Activated CD8-positive, alpha-beta memory T cell treated with anti-CD3 and anti-CD28 coated beads, Interleukin-2, amount 50 U/mL, for 4 hours (primary cell): ENCODE data around the gene PRPF6.

Source experiments
- DNase-seq: peaks from one replicate; pipeline ENCODE4 v3.0.0-alpha.2; 2020

The PRPF6 gene

GRCh38 chr20:64080813-64081623 lies 100.1 kb downstream of the PRPF6 start:
- no peak for DNase-seq

GRCh38 chr20:64081624-64081964 lies 100.7 kb downstream of the PRPF6 start:
- no peak for DNase-seq

- no peak for DNase-seq
These were observed 101.3 kb downstream of the PRPF6 start for GRCh38 chr20:64082126-64082731.
